ENCODE results near the gene PTPRT.

The PTPRT gene

GRCh38 chr20:43022568-43022967, 167.1 kb downstream of the PTPRT start:
- no peak for DNase-seq (ENCODE audit: low spot score)

GRCh38 chr20:43022081-43022480, 167.6 kb downstream of the PTPRT start:
- DNase-seq (ENCODE audit: low spot score), result no peak

- no peak for DNase-seq (ENCODE audit: low spot score)
Observed at GRCh38 chr20:43017241-43018030, 172.3 kb downstream of the PTPRT start.

- DNase-seq (ENCODE audit: low spot score), result no peak
Observed at GRCh38 chr20:43016257-43016656, 173.4 kb downstream of the PTPRT start.

- no peak for DNase-seq (ENCODE audit: low spot score)
Observed at GRCh38 chr20:43015566-43015965, 174.1 kb downstream of the PTPRT start.

- no peak for DNase-seq (ENCODE audit: low spot score)
Observed at GRCh38 chr20:43014206-43014605, 175.5 kb downstream of the PTPRT start.

- DNase-seq (ENCODE audit: low spot score), result no peak
Observed at GRCh38 chr20:43011491-43011890, 178.2 kb downstream of the PTPRT start.

- no peak for DNase-seq (ENCODE audit: low spot score)
Observed at GRCh38 chr20:43009532-43009931, 180.2 kb downstream of the PTPRT start.

- DNase-seq (ENCODE audit: low spot score), result no peak
Observed at GRCh38 chr20:43007525-43007924, 182.2 kb downstream of the PTPRT start.

- DNase-seq (ENCODE audit: low spot score), result no peak
Observed at GRCh38 chr20:43006651-43007375, 182.9 kb downstream of the PTPRT start.

- no peak for DNase-seq (ENCODE audit: low spot score)
Observed at GRCh38 chr20:43003318-43003944, 186.3 kb downstream of the PTPRT start.

GRCh38 chr20:42996141-42996540, 193.6 kb downstream of the PTPRT start:
- DNase-seq (ENCODE audit: low spot score), result no peak

- DNase-seq (ENCODE audit: low spot score), result no peak
Observed at GRCh38 chr20:42988319-42988718, 201.4 kb downstream of the PTPRT start.

- no peak for DNase-seq (ENCODE audit: low spot score)
Observed at GRCh38 chr20:42987376-42988114, 202.2 kb downstream of the PTPRT start.

GRCh38 chr20:42986143-42986773, 203.4 kb downstream of the PTPRT start:
- DNase-seq (ENCODE audit: low spot score), result peak; percentile 59

- DNase-seq (ENCODE audit: low spot score), result no peak
Observed at GRCh38 chr20:42985628-42986027, 204.1 kb downstream of the PTPRT start.

GRCh38 chr20:42982218-42982617, 207.5 kb downstream of the PTPRT start:
- no peak for DNase-seq (ENCODE audit: low spot score)

- DNase-seq (ENCODE audit: low spot score), result no peak
Observed at GRCh38 chr20:42981253-42981652, 208.5 kb downstream of the PTPRT start.

GRCh38 chr20:42979720-42980119, 210.0 kb downstream of the PTPRT start:
- DNase-seq (ENCODE audit: low spot score), result no peak

- DNase-seq (ENCODE audit: low spot score), result no peak
Observed at GRCh38 chr20:42978184-42978974, 211.3 kb downstream of the PTPRT start.

GRCh38 chr20:42975974-42976373, 213.7 kb downstream of the PTPRT start:
- DNase-seq (ENCODE audit: low spot score), result no peak
